Testis (tissue), 3 donors: ENCODE data around the gene GABPA. TPM values are rescaled to one million over a fixed set of nuclear protein-coding genes. Genes with fewer than 3 reads are reported as not detected.

Source experiments
- DNase-seq: peaks from one replicate; pipeline ENCODE4 v3.0.0-alpha.2; 2019
- H3K27ac ChIP-seq, 2 donors: fragments of 200-600 bp; sonication (generic); one replicate each; pipeline ENCODE4 v1.5.1; 2019
- H3K27me3 ChIP-seq: fragments of 200-600 bp; sonication (generic); one replicate; pipeline ENCODE4 v1.5.1; 2019
- H3K36me3 ChIP-seq: fragments of 200-600 bp; sonication (generic); one replicate; pipeline ENCODE4 v1.5.1; 2017; ENCODE audit warnings: low read depth; ENCODE audit errors: missing control alignments
- H3K4me1 ChIP-seq: fragments of 200-600 bp; sonication (generic); one replicate; pipeline ENCODE4 v1.5.1; 2019
- H3K4me3 ChIP-seq, 2 donors: fragments of 200-600 bp; sonication (generic); one replicate each; pipeline ENCODE4 v1.5.1; 2017 to 2019
- H3K9me3 ChIP-seq: fragments of 200-600 bp; sonication (generic); one replicate; pipeline ENCODE4 v1.5.1; 2017
- CTCF ChIP-seq, 3 experiments: fragments of 450-650 bp in 2 of 3; fragments of 200-600 bp in 1 of 3; sonication (generic) in 1 of 3; IDR thresholded peaks; one replicate each; pipeline ENCODE4 v1.5.1; 2016 to 2019; ENCODE audit warnings: antibody characterized with exemption in 3 of 3, mild to moderate bottlenecking in 2 of 3, moderate library complexity in 1 of 3
- POLR2A ChIP-seq: fragments of 450-650 bp; IDR thresholded peaks from one replicate; pipeline ENCODE4 v1.6.1; 2017; ENCODE audit warnings: antibody characterized with exemption, mild to moderate bottlenecking, moderate library complexity
- WGBS, 2 donors: methylation state at CpG; one replicate each; pipeline ENCODE4 v1.1.5; 2018; 5-methylcytosine and 5-hydroxymethylcytosine counted together
- intact Hi-C: fragments of 100-400 bp; cut with DNase I; formaldehyde crosslinking; loops from one replicate; pipeline ENCODE4 v1.15.1; 2023; ENCODE audit warnings: low total_unique reads
- polyA plus RNA-seq: library from polyadenylated mRNA; stranded (reverse); fragments of 350-450 nt; fragmentation: Illumina TruSeq; extraction: RNeasy Lipid Tissue Mini Kit (QIAGEN cat#74804); gene quantifications from one replicate; pipeline ENCODE4 v1.2.3, GENCODE V29; 2014; ENCODE audit warnings: low read depth, low replicate concordance; ENCODE audit not compliant: insufficient read depth
- total RNA-seq, 2 donors: library from RNA; depleted of rRNA; stranded (reverse); fragments of >200 nt; gene quantifications; one replicate each; pipeline ENCODE4 v1.2.3, GENCODE V29; 2016

Gene GABPA
- total and polyA plus RNA-seq, 3 donors from 2014 or later, result 18.6 to 27.3 (median 27.3) TPM

GRCh38 chr21:25813917-25814316 lies 79.1 kb downstream of the GABPA start:
- no peaks in the 10 kb centered on the region for H3K9me3 ChIP-seq
- no peak overlapping the region for H3K27ac ChIP-seq
- intact Hi-C loops, result no loop called here
- DNase-seq, result no peak
- TF ChIP-seq CTCF (IDR thresholded peaks at IDR 0.05) (no peak), POLR2A (no peak)
- H3K4me1 ChIP-seq, result peaks cover 7% of the 10 kb centered on the region
- H3K27me3 ChIP-seq, result no peaks in the 10 kb centered on the region
- no peaks in the 10 kb centered on the region for H3K36me3 ChIP-seq
- 94 to 100% methylated on average over 1 of the region's 1 CpG for WGBS, 2 donors
- no peak overlapping the region for H3K4me3 ChIP-seq

- 56 to 58% methylated on average over 5 of the region's 5 CpGs for WGBS, 2 donors
- H3K9me3 ChIP-seq, result no peaks in the 10 kb centered on the region
- no peak for TF ChIP-seq POLR2A
- TF ChIP-seq CTCF (IDR thresholded peaks at IDR 0.05), result no peak
- H3K27ac ChIP-seq, result no peak overlapping the region
- no peaks in the 10 kb centered on the region for H3K36me3 ChIP-seq
- H3K4me1 ChIP-seq, result peaks cover 7% of the 10 kb centered on the region
- no peaks in the 10 kb centered on the region for H3K27me3 ChIP-seq
- intact Hi-C loops, result no loop called here
- no peak for DNase-seq
- H3K4me3 ChIP-seq, result no peak overlapping the region
Observed at GRCh38 chr21:25818121-25818520, 83.3 kb downstream of the GABPA start.

DNA sequence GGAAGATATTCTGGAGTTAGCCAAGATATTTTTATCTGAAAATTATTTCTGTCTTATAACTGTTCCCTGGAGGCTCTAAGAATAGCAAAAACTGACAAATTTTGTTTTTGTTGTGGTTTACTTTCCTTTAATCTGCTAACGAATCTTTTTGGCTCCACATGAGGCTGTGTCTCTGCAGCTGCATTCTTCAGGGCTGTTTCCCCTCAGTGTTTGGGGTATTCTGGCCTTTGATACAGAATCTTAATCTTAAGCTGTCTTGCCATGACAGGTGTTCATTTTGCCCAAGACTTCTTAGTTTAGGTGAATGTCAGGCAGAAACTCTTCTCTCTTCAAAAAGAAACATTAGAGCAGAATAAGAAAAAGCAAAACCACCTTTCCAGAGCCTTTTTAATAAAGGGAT lies 83.8 kb downstream of the GABPA start:
- Histone ChIP-seq H3K4me3 (no peak overlapping the region), H3K27me3 (no peaks in the 10 kb centered on the region), H3K9me3 (no peaks in the 10 kb centered on the region), H3K4me1 (peaks cover 7% of the 10 kb centered on the region), H3K27ac (no peak overlapping the region), H3K36me3 (no peaks in the 10 kb centered on the region)
- DNase-seq, result no peak
- 17 to 43% methylated on average over 1 of the region's 1 CpG for WGBS, 2 donors
- TF ChIP-seq POLR2A, result no peak
- no peak for TF ChIP-seq CTCF (IDR thresholded peaks at IDR 0.05)
- intact Hi-C loops, result no loop called here

Other genes starting within 250 kb of the GABPA start
- 10 to 100 TPM; 35.5 to 48.8 TPM for gene MRPL39, start 127.5 kb upstream of the GABPA start, total RNA-seq
- gene MRPL39, start 127.5 kb upstream of the GABPA start, polyA plus RNA-seq, result 66.7 TPM
- 10 to 100 TPM; 91.1 to 93.5 TPM for gene JAM2, start 95.7 kb upstream of the GABPA start, total RNA-seq
- 76.2 TPM for gene JAM2, start 95.7 kb upstream of the GABPA start, polyA plus RNA-seq
- 100 to 1,000 TPM; 120 to 125 TPM for gene ATP5PF, start 68 bp upstream of the GABPA start, total RNA-seq
- 254 TPM for gene ATP5PF, start 68 bp upstream of the GABPA start, polyA plus RNA-seq